ENCODE results near the gene TMEM154.

TMEM154 gene

DNA sequence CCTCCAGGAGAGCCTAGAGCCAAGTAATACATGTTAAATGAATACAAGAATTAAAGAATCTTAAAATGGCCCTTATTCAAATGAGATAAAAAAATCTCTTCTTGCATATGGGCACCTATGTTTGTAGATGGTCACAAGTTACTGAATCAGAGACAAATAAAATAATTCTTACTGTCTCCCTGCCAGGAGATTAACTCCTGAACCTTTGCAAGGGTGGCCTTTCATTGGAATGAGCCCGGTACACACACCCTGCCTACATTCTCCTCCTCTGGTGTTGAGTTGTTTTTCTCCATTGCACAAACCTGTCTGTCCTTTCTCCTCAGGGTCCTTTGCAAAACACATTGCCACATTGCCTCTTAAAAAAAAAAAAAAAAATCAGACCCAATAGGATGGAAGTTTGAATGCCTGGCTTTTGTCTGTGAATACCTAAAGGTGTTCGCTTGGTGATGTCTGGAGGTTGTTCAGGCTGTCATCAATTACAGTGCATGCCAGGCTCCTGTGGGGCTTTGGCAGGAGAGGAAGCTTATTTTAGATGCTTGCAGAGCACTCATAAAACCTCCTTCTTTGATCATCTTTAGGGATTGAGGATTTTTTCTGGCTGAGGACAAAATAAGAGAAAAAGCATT lies 8.3 kb upstream of the TMEM154 start:
- ChIA-PET POLR2A (no interaction called here), CTCF (no interaction called here)
- no peaks in the 10 kb centered on the region for H3K9me3 ChIP-seq (ENCODE audit: control extremely low read depth in 1 of 5, control insufficient read depth in 4 of 5, insufficient read depth in 2 of 5, low read depth in 1 of 5, low read length in 4 of 5)
- H3K4me1 ChIP-seq (ENCODE audit: control extremely low read depth in 1 of 4, control insufficient read depth in 4 of 4, insufficient read depth in 4 of 4, low read length in 3 of 4), result peaks cover 0 to 9% (median 0%) of the 10 kb centered on the region in 4 experiments
- no CpG with 5 or more reads among the region's 2 CpGs for WGBS (ENCODE audit: insufficient coverage)
- H3K27me3 ChIP-seq (replicated peaks in 2 of 5; ENCODE audit: control insufficient read depth in 4 of 5, insufficient read depth in 5 of 5, low read length in 4 of 5), result no peaks in the 10 kb centered on the region
- no peaks in the 10 kb centered on the region for H3K36me3 ChIP-seq (ENCODE audit: control insufficient read depth in 4 of 4, insufficient read depth in 4 of 4, low read length in 3 of 4)
- H3K27ac ChIP-seq (ENCODE audit: insufficient read depth in 1 of 2, low read depth in 1 of 2, low read length in 2 of 2, poor library complexity in 1 of 2, severe bottlenecking in 2 of 2), result no peak overlapping the region
- no peak overlapping the region for H3K4me3 ChIP-seq (ENCODE audit: control insufficient read depth in 1 of 7, extremely low read depth in 1 of 7, insufficient read depth in 4 of 7, low read depth in 2 of 7, low read length in 6 of 7)
- no peak for DNase-seq

DNA sequence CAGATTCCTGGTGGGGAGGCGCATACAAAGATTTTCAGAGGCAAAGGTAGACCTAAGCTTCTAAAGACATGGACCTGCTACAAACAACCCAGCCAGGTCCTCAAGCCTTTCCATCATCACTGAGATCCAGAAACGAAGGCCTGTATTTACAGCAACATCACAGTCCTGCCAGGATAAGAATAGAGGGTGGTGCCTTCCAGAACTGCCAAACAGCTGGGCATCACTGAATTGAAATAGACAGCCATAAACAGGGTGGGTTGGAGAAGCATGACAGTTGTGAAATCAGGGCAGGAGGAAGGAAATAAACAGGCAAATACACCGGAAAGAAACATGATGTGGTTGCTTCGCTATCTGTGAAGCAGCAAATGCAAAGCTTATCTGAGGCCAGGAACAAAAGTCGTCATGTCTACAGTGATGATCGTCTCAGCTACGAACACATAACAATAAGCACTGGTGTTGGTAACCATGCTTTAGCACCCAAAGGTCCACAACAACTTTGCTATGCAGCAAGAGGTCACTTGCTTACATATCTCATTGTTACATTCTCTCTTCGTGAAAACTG lies 6.7 kb upstream of the TMEM154 start:
- no peak for DNase-seq
- CTCF ChIA-PET, result no interaction called here
- 91% methylated on average over 7 of the region's 8 CpGs for WGBS (ENCODE audit: insufficient coverage)
- Histone ChIP-seq H3K36me3 (ENCODE audit: control insufficient read depth in 4 of 4, insufficient read depth in 4 of 4, low read length in 3 of 4) (no peaks in the 10 kb centered on the region), H3K4me3 (ENCODE audit: control insufficient read depth in 1 of 7, extremely low read depth in 1 of 7, insufficient read depth in 4 of 7, low read depth in 2 of 7, low read length in 6 of 7) (no peak overlapping the region), H3K27ac (ENCODE audit: insufficient read depth in 1 of 2, low read depth in 1 of 2, low read length in 2 of 2, poor library complexity in 1 of 2, severe bottlenecking in 2 of 2) (no peak overlapping the region), H3K27me3 (replicated peaks in 2 of 5; ENCODE audit: control insufficient read depth in 4 of 5, insufficient read depth in 5 of 5, low read length in 4 of 5) (no peaks in the 10 kb centered on the region), H3K9me3 (ENCODE audit: control extremely low read depth in 1 of 5, control insufficient read depth in 4 of 5, insufficient read depth in 2 of 5, low read depth in 1 of 5, low read length in 4 of 5) (no peaks in the 10 kb centered on the region), H3K4me1 (ENCODE audit: control extremely low read depth in 1 of 4, control insufficient read depth in 4 of 4, insufficient read depth in 4 of 4, low read length in 3 of 4) (peaks cover 0 to 9% (median 0%) of the 10 kb centered on the region in 4 experiments)
- POLR2A ChIA-PET, result no interaction called here

DNA sequence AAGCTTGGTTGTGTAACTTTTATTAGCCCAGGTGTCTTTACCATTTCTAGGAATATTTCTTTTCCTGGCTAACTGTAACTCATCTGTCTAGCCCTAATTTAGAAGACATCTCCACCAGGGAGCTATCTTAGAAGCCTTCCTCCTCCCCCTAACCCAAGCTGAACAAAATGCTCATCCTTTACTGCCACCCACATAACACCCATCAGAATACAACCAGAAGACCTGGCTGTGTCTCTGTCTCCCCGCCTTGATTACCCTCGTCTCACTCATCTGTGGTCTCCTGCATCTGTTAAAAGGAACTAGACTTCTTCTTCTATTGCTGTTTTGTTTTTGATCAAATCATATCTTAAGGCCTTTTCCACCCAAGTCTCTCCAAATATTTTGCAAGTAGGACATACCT lies 4.8 kb upstream of the TMEM154 start:
- Histone ChIP-seq H3K9me3 (ENCODE audit: control extremely low read depth in 1 of 5, control insufficient read depth in 4 of 5, insufficient read depth in 2 of 5, low read depth in 1 of 5, low read length in 4 of 5) (no peaks in the 10 kb centered on the region), H3K4me1 (ENCODE audit: control extremely low read depth in 1 of 4, control insufficient read depth in 4 of 4, insufficient read depth in 4 of 4, low read length in 3 of 4) (peaks cover 0 to 18% (median 5%) of the 10 kb centered on the region in 4 experiments), H3K36me3 (ENCODE audit: control insufficient read depth in 4 of 4, insufficient read depth in 4 of 4, low read length in 3 of 4) (no peaks in the 10 kb centered on the region), H3K27me3 (replicated peaks in 2 of 5; ENCODE audit: control insufficient read depth in 4 of 5, insufficient read depth in 5 of 5, low read length in 4 of 5) (no peaks in the 10 kb centered on the region), H3K27ac (ENCODE audit: insufficient read depth in 1 of 2, low read depth in 1 of 2, low read length in 2 of 2, poor library complexity in 1 of 2, severe bottlenecking in 2 of 2) (no peak overlapping the region), H3K4me3 (ENCODE audit: control insufficient read depth in 1 of 7, extremely low read depth in 1 of 7, insufficient read depth in 4 of 7, low read depth in 2 of 7, low read length in 6 of 7) (no peak overlapping the region)
- WGBS (ENCODE audit: insufficient coverage), result no CpG with 5 or more reads among the region's 2 CpGs
- ChIA-PET CTCF (no interaction called here), POLR2A (no interaction called here)
- no peak for DNase-seq

DNA sequence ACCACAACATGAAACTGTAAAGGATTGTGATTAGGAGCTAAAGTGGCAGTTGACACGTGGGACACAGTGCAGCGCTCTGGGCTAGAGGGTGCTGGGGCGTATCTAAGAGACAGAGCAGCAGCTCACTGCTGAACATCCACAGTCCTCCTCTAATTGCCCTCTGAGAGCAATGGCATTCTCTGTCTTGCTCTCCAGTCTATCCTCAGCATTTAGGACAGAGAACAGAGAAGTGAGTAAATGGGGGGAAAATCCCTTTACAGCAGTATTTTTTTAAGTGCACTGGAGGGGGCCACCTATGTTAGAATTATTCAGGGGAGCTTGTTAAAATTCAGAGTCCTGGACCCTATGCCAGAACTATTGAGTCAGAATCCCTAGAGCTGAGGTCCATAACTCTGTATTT lies 4.2 kb upstream of the TMEM154 start:
- ChIA-PET POLR2A (no interaction called here), CTCF (no interaction called here)
- Histone ChIP-seq H3K4me3 (ENCODE audit: control insufficient read depth in 1 of 7, extremely low read depth in 1 of 7, insufficient read depth in 4 of 7, low read depth in 2 of 7, low read length in 6 of 7) (no peak overlapping the region), H3K36me3 (ENCODE audit: control insufficient read depth in 4 of 4, insufficient read depth in 4 of 4, low read length in 3 of 4) (no peaks in the 10 kb centered on the region), H3K9me3 (ENCODE audit: control extremely low read depth in 1 of 5, control insufficient read depth in 4 of 5, insufficient read depth in 2 of 5, low read depth in 1 of 5, low read length in 4 of 5) (no peaks in the 10 kb centered on the region), H3K4me1 (ENCODE audit: control extremely low read depth in 1 of 4, control insufficient read depth in 4 of 4, insufficient read depth in 4 of 4, low read length in 3 of 4) (peaks cover 0 to 23% (median 9%) of the 10 kb centered on the region in 4 experiments), H3K27ac (ENCODE audit: insufficient read depth in 1 of 2, low read depth in 1 of 2, low read length in 2 of 2, poor library complexity in 1 of 2, severe bottlenecking in 2 of 2) (no peak overlapping the region), H3K27me3 (replicated peaks in 2 of 5; ENCODE audit: control insufficient read depth in 4 of 5, insufficient read depth in 5 of 5, low read length in 4 of 5) (no peaks in the 10 kb centered on the region)
- WGBS (ENCODE audit: insufficient coverage), result 94% methylated on average over 3 of the region's 3 CpGs
- DNase-seq, result no peak

GRCh38 chr4:152682143-152682941 lies 2.5 kb upstream of the TMEM154 start:
- H3K27me3 ChIP-seq (replicated peaks in 2 of 5; ENCODE audit: control insufficient read depth in 4 of 5, insufficient read depth in 5 of 5, low read length in 4 of 5), result no peaks in the 10 kb centered on the region
- no peak overlapping the region for H3K27ac ChIP-seq (ENCODE audit: insufficient read depth in 1 of 2, low read depth in 1 of 2, low read length in 2 of 2, poor library complexity in 1 of 2, severe bottlenecking in 2 of 2)
- H3K4me3 ChIP-seq (ENCODE audit: control insufficient read depth in 1 of 7, extremely low read depth in 1 of 7, insufficient read depth in 4 of 7, low read depth in 2 of 7, low read length in 6 of 7), result no peak overlapping the region
- DNase-seq, result no peak
- no peaks in the 10 kb centered on the region for H3K9me3 ChIP-seq (ENCODE audit: control extremely low read depth in 1 of 5, control insufficient read depth in 4 of 5, insufficient read depth in 2 of 5, low read depth in 1 of 5, low read length in 4 of 5)
- H3K4me1 ChIP-seq (ENCODE audit: control extremely low read depth in 1 of 4, control insufficient read depth in 4 of 4, insufficient read depth in 4 of 4, low read length in 3 of 4), result peaks cover 3 to 33% (median 10%) of the 10 kb centered on the region in 4 experiments
- CTCF ChIA-PET, result no interaction called here
- H3K36me3 ChIP-seq (ENCODE audit: control insufficient read depth in 4 of 4, insufficient read depth in 4 of 4, low read length in 3 of 4), result no peaks in the 10 kb centered on the region
- POLR2A ChIA-PET, result no interaction called here
- 84% methylated on average over 4 of the region's 9 CpGs for WGBS (ENCODE audit: insufficient coverage)

DNA sequence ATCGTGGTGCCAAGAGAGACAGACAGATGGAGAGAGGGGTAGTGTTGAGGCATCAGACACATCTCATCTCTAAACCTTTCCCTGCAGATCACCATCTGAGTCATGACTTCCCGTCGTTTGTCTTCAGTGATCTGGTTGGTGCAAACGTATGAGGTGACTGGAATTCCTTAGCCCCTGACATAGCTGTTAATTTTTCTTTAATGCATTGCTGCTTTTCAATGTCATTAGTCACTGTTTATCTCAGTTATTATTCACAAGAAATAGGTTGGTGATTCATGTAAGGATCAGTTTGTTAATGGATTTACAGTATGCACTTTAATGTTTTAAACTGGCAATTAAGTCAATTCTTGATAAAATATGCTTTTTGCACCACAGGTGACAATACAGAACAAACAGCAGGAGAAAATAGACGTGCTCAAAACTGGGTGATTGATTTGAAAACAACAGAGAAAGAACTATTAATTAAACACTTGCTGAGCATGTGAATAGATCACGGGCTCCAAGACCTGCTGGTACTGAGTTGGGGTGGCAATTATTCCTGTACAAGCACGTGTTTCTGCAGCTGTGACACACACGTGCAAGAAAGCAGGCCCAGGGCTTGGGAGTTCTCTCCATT lies 1.3 kb upstream of the TMEM154 start:
- POLR2A ChIA-PET, result no interaction called here
- 100% methylated on average over 2 of the region's 8 CpGs for whole genome bisulfite sequencing (ENCODE audit: insufficient coverage)

More for the DNA sequence above, 1.3 kb upstream of the TMEM154 start:
- H3K36me3 ChIP-seq (ENCODE audit: control insufficient read depth in 4 of 4, insufficient read depth in 4 of 4, low read length in 3 of 4), result no peaks in the 10 kb centered on the region
- CTCF ChIA-PET, result interaction anchor here (1.3 kb wide), 1 partner anchor 98 kb away, joined by 3 read pairs; the partner anchor contains the start of genes ARFIP1 and TIGD4
- no peaks in the 10 kb centered on the region for H3K27me3 ChIP-seq (replicated peaks in 2 of 5; ENCODE audit: control insufficient read depth in 4 of 5, insufficient read depth in 5 of 5, low read length in 4 of 5)
- peaks cover 8 to 33% (median 11%) of the 10 kb centered on the region in 4 experiments for H3K4me1 ChIP-seq (ENCODE audit: control extremely low read depth in 1 of 4, control insufficient read depth in 4 of 4, insufficient read depth in 4 of 4, low read length in 3 of 4)
- no peak overlapping the region for H3K4me3 ChIP-seq (ENCODE audit: control insufficient read depth in 1 of 7, extremely low read depth in 1 of 7, insufficient read depth in 4 of 7, low read depth in 2 of 7, low read length in 6 of 7)
- H3K9me3 ChIP-seq (ENCODE audit: control extremely low read depth in 1 of 5, control insufficient read depth in 4 of 5, insufficient read depth in 2 of 5, low read depth in 1 of 5, low read length in 4 of 5), result no peaks in the 10 kb centered on the region
- no peak for DNase-seq
- H3K27ac ChIP-seq (ENCODE audit: insufficient read depth in 1 of 2, low read depth in 1 of 2, low read length in 2 of 2, poor library complexity in 1 of 2, severe bottlenecking in 2 of 2), result no peak overlapping the region

Data from common myeloid progenitor, CD34-positive (primary cell).